Measurements from ENCODE around the gene NODAL. TPM values are rescaled to one million over a fixed set of nuclear protein-coding genes. Genes with fewer than 3 reads are reported as not detected.
A peak's percentile ranks its signal among the peaks of the same experiment; 100 is the strongest.

The NODAL gene
- total RNA-seq, 1 experiment from 2014 or later, result not detected

DNA sequence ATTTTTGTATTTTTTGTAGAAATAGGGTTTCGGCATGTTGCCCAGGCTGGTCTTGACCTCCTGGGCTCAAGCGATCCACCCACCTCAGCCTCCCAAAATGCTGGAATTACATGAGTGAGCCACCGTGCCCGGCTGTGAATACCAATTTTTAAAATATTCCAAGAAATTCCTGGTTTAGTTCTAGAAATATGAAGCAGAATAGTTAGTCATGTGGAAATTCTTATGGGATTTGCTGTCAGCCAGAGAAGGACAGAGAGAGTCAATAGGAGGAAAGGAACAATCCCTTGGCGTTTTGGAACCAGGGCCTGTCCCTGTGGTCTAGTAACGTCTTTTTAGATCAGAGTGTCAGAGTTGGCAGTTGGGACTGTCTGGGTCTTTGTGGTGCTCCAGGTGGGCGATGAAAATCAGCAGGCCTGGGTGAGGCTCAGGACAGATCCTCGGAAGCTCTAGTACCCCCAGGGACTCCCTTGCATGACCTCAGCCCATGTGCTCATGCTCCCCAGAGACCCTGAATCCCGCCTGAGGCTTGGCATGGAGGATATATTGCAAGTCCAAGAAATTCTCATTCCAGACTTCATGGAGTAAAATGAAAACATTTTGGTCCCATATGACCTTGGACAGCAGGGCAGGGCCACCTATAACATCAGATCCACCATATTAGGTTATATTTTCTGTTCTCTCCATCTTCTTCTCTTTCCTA is 7.8 kb downstream of the NODAL start:
- DNase-seq (ENCODE audit: low read depth), result peak; percentile 35

GRCh38 chr10:70432561-70433263 is 8.8 kb downstream of the NODAL start:
- no peak for DNase-seq (ENCODE audit: low read depth)

DNA sequence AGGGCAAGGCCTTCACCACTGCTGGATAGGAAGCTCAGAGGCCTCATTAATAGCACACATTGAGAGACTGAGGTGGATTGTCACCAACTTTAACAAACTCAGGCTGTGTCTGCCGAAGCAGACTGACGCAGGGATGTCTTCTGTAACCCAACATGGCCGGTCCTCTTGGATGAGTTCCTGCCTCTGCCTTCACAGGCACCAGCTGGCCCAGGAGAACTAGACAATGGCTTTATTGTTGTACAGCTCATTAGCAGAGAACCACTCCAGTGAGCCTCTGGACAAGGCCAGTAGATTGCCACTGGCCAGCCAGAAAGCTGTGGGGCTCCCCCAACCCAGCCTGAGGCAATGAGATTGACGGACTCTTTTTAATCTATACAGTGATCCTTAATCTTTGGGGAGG is 9.4 kb downstream of the NODAL start:
- no peak for DNase-seq (ENCODE audit: low read depth)

GRCh38 chr10:70430493-70431445 is 10.7 kb downstream of the NODAL start:
- DNase-seq (ENCODE audit: low read depth), result peak; percentile 58

DNA sequence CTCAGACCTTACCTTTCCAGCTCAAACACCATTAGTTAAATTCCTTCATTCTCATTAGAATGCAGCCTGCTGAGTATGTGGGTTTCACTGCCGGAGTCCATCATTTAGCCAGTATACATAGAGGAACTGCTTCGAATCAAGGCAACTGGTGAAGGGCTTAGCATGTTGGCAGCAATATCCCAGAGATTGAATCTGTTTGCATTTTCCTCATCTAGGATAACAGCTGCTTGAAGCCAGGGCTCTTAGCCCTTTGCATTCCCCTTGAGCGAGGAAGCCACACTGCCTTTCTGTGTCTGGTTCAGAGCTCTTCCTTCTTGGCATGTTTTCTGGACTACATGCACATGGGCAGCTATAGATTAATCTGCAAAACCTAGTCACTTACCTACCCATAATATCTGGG is 14.7 kb downstream of the NODAL start:
- DNase-seq (ENCODE audit: low read depth), result no peak

DNA sequence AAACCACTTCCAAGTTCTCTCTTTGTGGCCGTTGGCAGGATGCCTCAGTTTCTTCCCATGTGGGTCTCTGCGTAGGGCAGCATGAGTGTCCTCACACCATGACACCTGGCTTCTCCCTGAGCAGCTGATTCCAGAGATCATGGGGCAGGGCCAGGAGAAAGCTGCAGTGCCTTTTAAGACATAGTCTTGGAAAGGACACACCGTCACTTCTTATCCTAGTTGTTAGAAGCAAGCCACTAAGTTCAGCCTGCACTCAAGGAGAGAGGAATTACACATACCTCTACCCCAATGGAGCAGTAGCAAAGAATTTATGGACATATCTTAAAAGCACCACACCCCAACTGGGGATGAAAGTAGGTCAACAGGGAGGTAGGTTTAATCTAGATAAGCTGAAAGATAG is 16.4 kb downstream of the NODAL start:
- no peak for DNase-seq (ENCODE audit: low read depth)

- DNase-seq (ENCODE audit: low read depth), result no peak
These were observed 17.2 kb downstream of the NODAL start for GRCh38 chr10:70424320-70424719.

- DNase-seq (ENCODE audit: low read depth), result no peak
These were observed 22.8 kb downstream of the NODAL start for GRCh38 chr10:70418713-70419112.

GRCh38 chr10:70418229-70418628 is 23.3 kb downstream of the NODAL start:
- peak; percentile 84 for DNase-seq (ENCODE audit: low read depth)

DNA sequence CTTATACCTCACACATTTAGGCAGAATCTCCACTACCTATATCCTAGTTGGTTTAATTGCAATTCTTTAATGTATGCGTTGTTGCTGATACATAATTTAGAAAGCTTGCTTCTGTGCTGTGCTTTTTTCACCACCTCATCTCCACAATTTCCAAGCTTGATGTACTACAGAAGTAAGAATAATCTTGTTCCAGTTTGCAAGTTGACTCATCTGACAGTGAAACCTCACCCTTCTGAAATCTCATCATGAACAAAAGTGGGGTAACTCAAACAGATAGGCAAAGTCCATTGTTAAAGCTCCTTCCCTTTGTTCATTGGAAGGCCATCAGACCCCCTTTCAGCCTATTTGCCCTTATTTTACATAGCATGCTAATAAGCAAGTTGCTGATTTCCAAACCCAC is 23.9 kb downstream of the NODAL start:
- peak; percentile 52 for DNase-seq (ENCODE audit: low read depth)

DNA sequence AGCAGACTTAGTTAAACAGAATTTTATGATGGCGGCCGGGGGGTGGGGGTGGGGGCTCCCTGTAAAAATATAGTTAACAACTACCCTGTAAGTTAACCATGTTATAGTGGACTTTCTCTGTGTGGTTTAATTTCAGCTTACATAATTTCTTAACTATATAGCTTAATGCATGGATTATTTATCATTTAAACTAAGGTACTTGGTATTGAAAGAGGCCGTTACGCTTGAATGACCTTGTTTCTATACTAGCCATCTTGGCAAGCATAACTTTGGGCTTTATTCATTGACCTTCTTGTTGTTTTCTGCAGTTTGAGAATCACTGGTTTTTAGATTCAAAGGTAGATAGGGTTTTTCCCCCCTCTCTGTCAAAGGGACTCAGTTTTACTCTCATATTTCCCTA is 29.1 kb downstream of the NODAL start:
- DNase-seq (ENCODE audit: low read depth), result no peak

GRCh38 chr10:70410608-70411007 is 30.9 kb downstream of the NODAL start:
- DNase-seq (ENCODE audit: low read depth), result no peak

DNA sequence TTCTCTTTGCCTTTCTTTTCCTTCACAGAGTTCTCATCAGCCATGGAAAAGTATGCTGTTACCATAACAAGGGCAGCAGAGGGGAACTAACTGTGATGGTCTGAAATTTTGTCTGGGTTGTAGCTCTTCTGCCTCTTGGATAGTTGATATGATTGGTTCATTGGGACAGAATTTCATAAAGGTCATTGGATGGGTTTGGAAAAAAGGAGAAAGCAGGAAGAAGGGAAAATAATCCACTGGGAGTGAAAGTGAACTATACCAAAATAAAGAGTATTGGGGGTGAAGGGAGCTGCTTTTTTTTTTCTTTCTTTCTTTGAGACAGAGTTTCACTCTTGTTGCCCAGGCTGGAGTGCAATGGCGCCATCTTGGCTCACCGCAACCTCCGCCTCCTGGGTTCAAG is 31.7 kb downstream of the NODAL start:
- DNase-seq (ENCODE audit: low read depth), result no peak

DNA sequence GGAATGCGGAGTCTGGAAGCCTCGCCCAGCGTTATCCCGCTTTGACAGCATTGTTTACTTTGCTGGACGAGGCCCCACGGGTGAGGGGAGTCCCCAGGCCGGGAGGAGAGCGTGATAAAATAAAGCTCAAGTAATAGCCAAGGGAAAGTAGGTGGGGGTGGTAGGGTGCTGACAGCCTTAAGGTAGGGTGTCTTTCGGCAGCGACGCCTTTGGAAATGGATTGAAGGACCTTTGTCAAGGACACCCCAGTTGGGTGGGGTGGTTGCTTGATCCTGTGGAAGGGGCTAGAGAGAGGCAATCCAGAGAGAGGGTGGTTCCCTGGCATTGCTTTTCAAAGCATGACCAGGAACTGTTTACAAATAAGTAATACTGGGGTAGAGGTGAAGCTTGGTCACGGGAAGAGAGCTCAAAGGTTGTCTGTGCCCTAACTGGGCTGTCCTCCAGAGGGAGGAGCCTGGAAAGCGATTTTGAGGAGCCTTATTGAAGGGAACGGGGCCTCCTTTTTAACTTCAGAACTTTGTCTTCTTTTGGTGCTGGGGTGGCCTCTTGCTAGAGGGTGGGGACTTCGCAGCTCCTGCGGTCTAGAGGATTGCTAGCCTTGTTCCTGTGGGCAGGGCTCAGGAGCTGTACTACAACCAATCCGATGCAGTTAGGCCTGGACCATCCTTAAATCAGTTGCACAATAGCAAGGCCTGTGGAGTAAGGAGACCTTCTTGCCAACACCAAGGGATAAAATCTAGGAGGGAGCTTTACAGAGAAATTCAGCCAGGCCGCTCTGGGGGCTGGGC is 36.2 kb downstream of the NODAL start:
- DNase-seq (ENCODE audit: low read depth), result peak; percentile 91

- no peak for DNase-seq (ENCODE audit: low read depth)
These were observed 36.8 kb downstream of the NODAL start for GRCh38 chr10:70404787-70405036.

DNA sequence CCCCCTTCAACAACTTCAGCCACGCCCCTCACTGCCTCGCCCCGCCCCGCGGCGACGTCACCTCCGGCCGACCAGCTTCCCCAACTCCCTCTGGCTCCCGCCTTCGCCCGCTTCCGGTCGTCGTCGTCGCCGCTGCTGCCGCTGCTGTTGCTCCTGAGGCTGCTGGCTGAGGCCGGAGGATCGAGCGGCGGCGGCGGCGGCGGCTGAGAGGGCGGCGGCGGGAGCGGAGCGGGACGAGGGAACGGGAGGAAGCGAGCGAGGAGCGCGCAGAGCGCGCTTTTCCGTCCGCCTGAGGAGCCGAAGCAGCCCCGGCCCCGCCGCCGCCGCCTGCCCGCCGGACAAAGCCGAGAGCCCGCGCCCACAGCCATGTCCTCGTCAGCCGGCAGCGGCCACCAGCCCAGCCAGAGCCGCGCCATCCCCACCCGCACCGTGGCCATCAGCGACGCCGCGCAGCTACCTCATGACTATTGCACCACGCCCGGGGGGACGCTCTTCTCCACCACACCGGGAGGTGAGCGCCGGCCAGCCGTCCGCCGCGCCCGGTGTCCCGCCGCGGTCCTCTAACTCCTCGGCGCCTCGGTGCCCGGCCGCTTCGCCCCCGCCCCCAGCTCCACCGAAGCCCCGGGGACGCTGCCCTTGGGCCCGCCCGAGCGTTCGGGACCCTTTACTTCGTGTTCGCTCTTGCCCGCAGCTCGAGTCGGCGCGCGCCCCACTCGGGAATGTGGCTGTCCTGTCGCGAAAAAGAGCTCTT is 37.3 kb downstream of the NODAL start, which contains the start of gene EIF4EBP2:
TSS of gene EIF4EBP2 (plus strand) at position 110 of the 751 bp plus-strand sequence. CDS start at position 367, 257 bp downstream.
- DNase-seq (ENCODE audit: low read depth), result peak; percentile 92

DNA sequence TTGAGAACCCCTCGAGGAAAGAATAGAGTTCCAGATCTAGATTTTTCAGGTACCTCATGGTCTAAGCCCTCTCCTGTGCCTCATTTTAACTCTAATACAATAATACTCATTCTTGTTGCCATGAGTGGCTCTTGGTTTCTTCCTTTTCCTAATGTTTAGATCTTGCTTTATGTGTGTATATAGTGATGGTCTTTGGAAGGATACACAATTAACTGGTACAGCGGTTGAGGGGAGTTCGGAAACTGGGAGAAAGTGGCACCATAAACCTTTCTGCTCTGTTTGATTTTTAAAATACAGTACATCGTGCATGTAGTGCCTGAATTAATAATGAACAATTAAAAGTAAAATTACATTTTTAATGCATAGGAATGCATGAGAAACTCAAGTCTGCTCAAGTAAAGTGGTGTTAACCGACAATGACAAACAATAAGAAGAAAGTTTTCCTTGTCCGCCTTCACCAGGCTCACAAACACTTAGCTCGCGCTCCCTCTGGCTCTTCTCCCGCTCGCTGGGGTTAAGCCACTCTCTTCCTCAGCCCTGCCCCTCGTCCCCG is 37.9 kb downstream of the NODAL start:
- no peak for DNase-seq (ENCODE audit: low read depth)

DNA sequence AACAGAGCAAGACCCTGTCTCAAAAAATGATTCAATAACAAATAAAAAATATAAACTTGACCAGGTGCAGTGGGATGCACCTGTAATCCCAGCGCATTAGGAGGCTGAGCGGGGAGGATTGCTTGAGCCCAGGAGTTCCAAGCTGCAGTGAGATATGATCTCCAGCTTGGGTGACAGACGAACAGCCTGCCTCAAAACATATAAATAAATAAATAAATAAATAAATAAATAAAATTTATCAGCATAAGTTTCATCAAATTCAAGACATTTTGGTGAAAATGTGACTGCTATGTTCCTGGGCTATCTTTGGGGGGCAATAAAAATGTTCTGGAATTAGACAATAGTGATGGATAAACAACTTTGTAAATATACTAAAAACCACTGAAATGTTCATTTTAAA is 42.3 kb downstream of the NODAL start:
- DNase-seq (ENCODE audit: low read depth), result no peak

- no peak for DNase-seq (ENCODE audit: low read depth)
These were observed 45.3 kb downstream of the NODAL start for GRCh38 chr10:70396140-70396539.

DNA sequence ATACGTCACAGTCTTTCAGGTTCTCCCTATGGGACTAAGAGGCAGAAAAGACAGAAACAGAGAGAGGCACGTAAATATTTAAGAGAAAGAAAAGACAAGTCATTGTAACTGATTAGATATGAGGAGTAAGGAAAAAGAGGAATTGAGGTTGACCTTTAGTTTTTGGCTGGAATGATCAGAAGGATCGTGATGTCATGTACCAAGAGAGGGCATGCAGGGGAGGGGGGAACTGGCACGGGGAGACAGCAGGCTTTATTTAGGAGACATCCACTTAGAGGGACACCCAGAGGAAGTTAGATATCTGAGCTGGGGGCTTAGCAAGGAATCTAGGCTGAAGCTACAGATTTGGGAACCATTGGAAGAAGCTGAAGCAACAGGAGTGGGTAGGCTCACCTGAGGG is 49.8 kb downstream of the NODAL start:
- DNase-seq (ENCODE audit: low read depth), result no peak
